ENCODE results near the gene COA1. TPM values are rescaled to one million over a fixed set of nuclear protein-coding genes. Genes with fewer than 3 reads are reported as not detected.

Gene COA1
- total and polyA plus RNA-seq, 9 of the 15 experiments (the other 6 are each of a cell fraction or from before 2014, with no cell fraction given) = 98.9 to 463 (median 181) TPM

- intact Hi-C loops (cut with micrococcal nuclease) (no loop called here), in situ Hi-C loops (cut with MboI) (no loop called here)
- no TSS peak for BruUV-seq (replicated peaks)
- H3K9me1 ChIP-seq (ENCODE audit: control insufficient read depth, insufficient read depth, low read length) = no peaks in the 10 kb centered on the region
- ChIA-PET CTCF (ENCODE audit: low intra/inter-chr PET ratio) (interaction anchor here (0.6 kb wide), 1 partner anchor 256 kb away, joined by 3 read pairs; no protein-coding TSS in a partner anchor), POLR2A (no interaction called here)
- no peak overlapping the region for H3K27ac ChIP-seq (ENCODE audit: extremely low read depth, low read depth, low read length)
- peaks cover 3 to 7% of the 10 kb centered on the region in 2 experiments; a peak in 3 of 5 replicates for H3K4me1 ChIP-seq (replicated peaks in 1 of 2; ENCODE audit: control insufficient read depth in 2 of 2, insufficient read depth in 2 of 2, low read length in 2 of 2)
- H3K36me3 ChIP-seq (ENCODE audit: control insufficient read depth, insufficient read depth, low read length) = no peaks in the 10 kb centered on the region; the same call in 2 of the 3 replicates
- DNase-seq (ENCODE audit: extremely low read depth in 1 of 4, low spot score in 3 of 4) = no peak
- H3K9ac ChIP-seq (ENCODE audit: insufficient read depth in 1 of 2, low read depth in 2 of 2, low read length in 2 of 2) = no peak overlapping the region
- H3K79me2 ChIP-seq (ENCODE audit: control insufficient read depth, insufficient read depth, low read length) = peaks cover 97% of the 10 kb centered on the region
- no peak for ATAC-seq
- no peak for FAIRE-seq
- H3K4me3 ChIP-seq = no peak overlapping the region
- TF ChIP-seq, protein P1, sequence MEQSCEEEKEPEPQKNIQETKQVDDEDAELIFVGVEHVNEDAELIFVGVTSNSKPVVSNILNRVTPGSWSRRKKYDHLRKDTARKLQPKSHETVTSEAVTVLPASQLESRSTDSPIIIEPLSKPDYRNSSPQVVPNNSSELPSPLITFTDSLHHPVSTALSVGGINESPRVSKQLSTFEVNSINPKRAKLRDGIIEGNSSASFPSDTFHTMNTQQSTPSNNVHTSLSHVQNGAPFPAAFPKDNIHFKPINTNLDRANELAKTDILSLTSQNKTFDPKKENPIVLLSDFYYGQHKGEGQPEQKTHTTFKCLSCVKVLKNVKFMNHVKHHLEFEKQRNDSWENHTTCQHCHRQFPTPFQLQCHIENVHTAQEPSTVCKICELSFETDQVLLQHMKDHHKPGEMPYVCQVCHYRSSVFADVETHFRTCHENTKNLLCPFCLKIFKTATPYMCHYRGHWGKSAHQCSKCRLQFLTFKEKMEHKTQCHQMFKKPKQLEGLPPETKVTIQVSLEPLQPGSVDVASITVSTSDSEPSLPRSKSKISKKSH (CRISPR knock-in tag; IDR thresholded peaks at IDR 0.05) = no peak
- no peak for TF ChIP-seq ZFPM2 (CRISPR knock-in tag; IDR thresholded peaks at IDR 0.05)
- no peak for TF ChIP-seq HDAC6 (IDR thresholded peaks at IDR 0.05; ENCODE audit: low read depth, low read length)
- TF ChIP-seq BACH1 (tag; IDR thresholded peaks at IDR 0.05) = no peak
- no peak for TF ChIP-seq MED1 (CRISPR knock-in tag; IDR thresholded peaks at IDR 0.05; ENCODE audit: borderline replicate concordance)
- TF ChIP-seq E2F3 (CRISPR knock-in tag; IDR thresholded peaks at IDR 0.05) = no peak
- TF ChIP-seq, protein P2, sequence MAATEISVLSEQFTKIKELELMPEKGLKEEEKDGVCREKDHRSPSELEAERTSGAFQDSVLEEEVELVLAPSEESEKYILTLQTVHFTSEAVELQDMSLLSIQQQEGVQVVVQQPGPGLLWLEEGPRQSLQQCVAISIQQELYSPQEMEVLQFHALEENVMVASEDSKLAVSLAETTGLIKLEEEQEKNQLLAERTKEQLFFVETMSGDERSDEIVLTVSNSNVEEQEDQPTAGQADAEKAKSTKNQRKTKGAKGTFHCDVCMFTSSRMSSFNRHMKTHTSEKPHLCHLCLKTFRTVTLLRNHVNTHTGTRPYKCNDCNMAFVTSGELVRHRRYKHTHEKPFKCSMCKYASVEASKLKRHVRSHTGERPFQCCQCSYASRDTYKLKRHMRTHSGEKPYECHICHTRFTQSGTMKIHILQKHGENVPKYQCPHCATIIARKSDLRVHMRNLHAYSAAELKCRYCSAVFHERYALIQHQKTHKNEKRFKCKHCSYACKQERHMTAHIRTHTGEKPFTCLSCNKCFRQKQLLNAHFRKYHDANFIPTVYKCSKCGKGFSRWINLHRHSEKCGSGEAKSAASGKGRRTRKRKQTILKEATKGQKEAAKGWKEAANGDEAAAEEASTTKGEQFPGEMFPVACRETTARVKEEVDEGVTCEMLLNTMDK (IDR thresholded peaks at IDR 0.05; ENCODE audit: borderline replicate concordance, insufficient read depth, low read depth, low read length, poor library complexity, severe bottlenecking) = no peak
- H3K9me3 ChIP-seq (replicated peaks; ENCODE audit: control insufficient read depth, insufficient read depth, low read depth, low read length) = no peaks in the 10 kb centered on the region
- no peaks in the 10 kb centered on the region for H3K27me3 ChIP-seq (ENCODE audit: control insufficient read depth in 2 of 2, insufficient read depth in 2 of 2, low read length in 2 of 2)
- H3K4me2 ChIP-seq (ENCODE audit: insufficient read depth, low read length) = no peak overlapping the region
- H4K20me1 ChIP-seq (replicated peaks; ENCODE audit: control insufficient read depth, insufficient read depth, low read length) = no peaks in the 10 kb centered on the region
- H2AFZ ChIP-seq (ENCODE audit: low read depth, low read length) = no peak overlapping the region
These were observed 51.5 kb downstream of the COA1 start for GRCh38 chr7:43677864-43678263.
